ENCODE results near the gene NDUFS1.

NDUFS1 gene

GRCh38 chr2:206098471-206098870, 60.8 kb downstream of the NDUFS1 start:
- Mint-ChIP-seq H3K27me3 (ENCODE audit: low read depth) (no peaks in the 10 kb centered on the region), H3K36me3 (ENCODE audit: low read depth) (peaks cover 5% of the 10 kb centered on the region), H3K9me3 (no peaks in the 10 kb centered on the region), H3K4me3 (no peak overlapping the region), H3K27ac (no peak overlapping the region), H3K4me1 (peaks cover 13% of the 10 kb centered on the region)
- TF ChIP-seq CTCF (IDR thresholded peaks at IDR 0.05; ENCODE audit: unreplicated experiment in 3 of 3): no peak

DNA sequence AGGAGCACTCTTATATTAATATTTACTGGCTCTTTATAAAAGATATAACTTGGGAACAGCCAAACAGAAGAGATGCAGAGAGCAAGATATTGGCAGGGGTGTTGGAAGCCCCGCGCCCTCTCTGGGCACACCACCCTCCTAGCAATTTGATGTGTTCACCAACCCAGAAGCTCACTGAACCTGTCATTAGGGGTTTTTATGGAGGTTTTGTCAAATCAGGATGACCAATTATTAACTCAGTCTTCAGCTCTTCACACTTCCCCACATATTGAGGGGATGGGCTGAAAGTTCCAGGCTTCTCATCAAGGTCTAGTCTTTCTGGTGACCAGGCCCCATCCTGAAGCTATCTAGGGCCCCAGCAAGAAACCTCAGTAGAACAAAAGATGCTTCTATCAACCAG, 62.4 kb downstream of the NDUFS1 start:
- H3K36me3 Mint-ChIP-seq (ENCODE audit: low read depth): peaks cover 10% of the 10 kb centered on the region
- H3K27me3 Mint-ChIP-seq (ENCODE audit: low read depth): no peaks in the 10 kb centered on the region
- H3K4me1 Mint-ChIP-seq: peaks cover 17% of the 10 kb centered on the region
- TF ChIP-seq CTCF (IDR thresholded peaks at IDR 0.05; ENCODE audit: unreplicated experiment in 3 of 3): no peak
- no peak overlapping the region for H3K4me3 Mint-ChIP-seq
- no peaks in the 10 kb centered on the region for H3K9me3 Mint-ChIP-seq
- H3K27ac Mint-ChIP-seq: no peak overlapping the region

- no peak for TF ChIP-seq CTCF (IDR thresholded peaks at IDR 0.05; ENCODE audit: unreplicated experiment in 3 of 3)
- peak overlapping the region in 1 of 3 experiments; percentile 49 for H3K27ac Mint-ChIP-seq
- H3K4me1 Mint-ChIP-seq: peaks cover 17% of the 10 kb centered on the region
- H3K4me3 Mint-ChIP-seq: no peak overlapping the region
- peaks cover 5% of the 10 kb centered on the region for H3K36me3 Mint-ChIP-seq (ENCODE audit: low read depth)
- H3K27me3 Mint-ChIP-seq (ENCODE audit: low read depth): no peaks in the 10 kb centered on the region
- no peaks in the 10 kb centered on the region for H3K9me3 Mint-ChIP-seq
Measured at GRCh38 chr2:206095536-206096332, 63.5 kb downstream of the NDUFS1 start.

GRCh38 chr2:206092297-206092696, 66.9 kb downstream of the NDUFS1 start:
- peaks cover 12% of the 10 kb centered on the region for H3K36me3 Mint-ChIP-seq (ENCODE audit: low read depth)
- no peak for TF ChIP-seq CTCF (IDR thresholded peaks at IDR 0.05; ENCODE audit: unreplicated experiment in 3 of 3)
- H3K9me3 Mint-ChIP-seq: no peaks in the 10 kb centered on the region
- H3K27ac Mint-ChIP-seq: peak overlapping the region; percentile 14 to 25 (median 15)
- no peak overlapping the region for H3K4me3 Mint-ChIP-seq
- H3K27me3 Mint-ChIP-seq (ENCODE audit: low read depth): no peaks in the 10 kb centered on the region
- H3K4me1 Mint-ChIP-seq: peaks cover 17% of the 10 kb centered on the region

GRCh38 chr2:206088248-206088647, 71.0 kb downstream of the NDUFS1 start:
- TF ChIP-seq CTCF (IDR thresholded peaks at IDR 0.05; ENCODE audit: unreplicated experiment in 3 of 3): no peak
- peak overlapping the region; percentile 53 to 63 (median 61) for H3K4me3 Mint-ChIP-seq
- peaks cover 25% of the 10 kb centered on the region for H3K4me1 Mint-ChIP-seq
- no peaks in the 10 kb centered on the region for H3K9me3 Mint-ChIP-seq
- peak overlapping the region in 1 of 3 experiments; percentile 37 for H3K27ac Mint-ChIP-seq
- H3K27me3 Mint-ChIP-seq (ENCODE audit: low read depth): no peaks in the 10 kb centered on the region
- peaks cover 10% of the 10 kb centered on the region for H3K36me3 Mint-ChIP-seq (ENCODE audit: low read depth)
